Panc1 (cell line): ENCODE results near the gene JAM2. TPM values are rescaled to one million over a fixed set of nuclear protein-coding genes. Genes with fewer than 3 reads are reported as not detected.

Experiments
- ATAC-seq: fragments of 200-7000 bp; cut with Tn5 transposase; 2 replicates; pipeline ENCODE4 v1.9.1; 2020; ENCODE audit warnings: mild to moderate bottlenecking, moderate library complexity
- BruUV-seq: library from RNA; stranded (reverse); fragments of 400-500 nt; replicated peaks from 2 replicates; lab custom pipeline; 2021; lab: Mats Ljungman, UMichigan
- CTCF ChIA-PET: fragments of 300-600 bp; sonication (Branson Sonifier 250); formaldehyde crosslinking; loops from one replicate; lab custom pipeline; 2022; ENCODE audit warnings: antibody characterized with exemption; lab: Charles Lee
- POLR2A ChIA-PET: fragments of 300-600 bp; sonication (Branson Sonifier 250); formaldehyde crosslinking; loops from one replicate; lab custom pipeline; 2022; ENCODE audit warnings: antibody characterized with exemption; lab: Charles Lee
- DNase-seq: peaks from one replicate; pipeline ENCODE4 v3.0.0-alpha.2; 2010; ENCODE audit warnings: low read depth, low spot score
- H3K27ac ChIP-seq: 2 replicates; pipeline ENCODE4 v1.5.1; 2011; ENCODE audit warnings: mild to moderate bottlenecking, low read length, inconsistent platforms
- H3K27me3 ChIP-seq: fragments of 200-500 bp; sonication (Bioruptor generic); 2 replicates; pipeline ENCODE4 v1.6.0; 2014; ENCODE audit warnings: low read length, inconsistent platforms; ENCODE audit not compliant: control insufficient read depth, insufficient read depth
- H3K36me3 ChIP-seq: fragments of 200-500 bp; sonication (Bioruptor generic); 2 replicates; pipeline ENCODE4 v1.5.1; 2014; ENCODE audit warnings: inconsistent platforms, mild to moderate bottlenecking, low read length, moderate library complexity; ENCODE audit not compliant: control insufficient read depth, insufficient read depth
- H3K4me1 ChIP-seq: 2 replicates; pipeline ENCODE4 v1.5.1; 2011; ENCODE audit warnings: inconsistent platforms, mild to moderate bottlenecking, low read length, moderate library complexity; ENCODE audit not compliant: control insufficient read depth, insufficient read depth
- H3K4me3 ChIP-seq, 2 experiments: 2 replicates each; pipeline ENCODE4 v1.5.1; 2011 to 2012; ENCODE audit warnings: low read depth in 2 of 2, low read length in 2 of 2, mild to moderate bottlenecking in 2 of 2, inconsistent platforms in 1 of 2, moderate library complexity in 1 of 2
- H3K9me3 ChIP-seq: fragments of 200-500 bp; sonication (Bioruptor generic); 2 replicates; pipeline ENCODE4 v1.5.1; 2014; ENCODE audit warnings: low read depth, mild to moderate bottlenecking, inconsistent platforms, low read length, moderate library complexity; ENCODE audit not compliant: control insufficient read depth, insufficient read depth
- POLR2AphosphoS5 ChIP-seq: IDR thresholded peaks from 2 replicates; pipeline ENCODE4 v1.6.1; 2012; ENCODE audit warnings: mild to moderate bottlenecking, low read depth, low read length, moderate library complexity
- REST ChIP-seq, 2 experiments: IDR thresholded peaks; 2 replicates each; pipeline ENCODE4 v1.6.1; 2011 to 2012; ENCODE audit warnings: low read depth in 2 of 2, control low read depth in 1 of 2, low read length in 1 of 2, mild to moderate bottlenecking in 1 of 2, moderate library complexity in 1 of 2; ENCODE audit not compliant: insufficient read depth in 1 of 2
- SIN3A ChIP-seq: IDR thresholded peaks from 2 replicates; pipeline ENCODE4 v1.6.1; 2012; ENCODE audit warnings: low read depth, mild to moderate bottlenecking, low read length, moderate library complexity, borderline replicate concordance; ENCODE audit not compliant: insufficient read depth
- TCF7L2 ChIP-seq: IDR thresholded peaks from 2 replicates; pipeline ENCODE4 v1.6.1; 2011; ENCODE audit warnings: mild to moderate bottlenecking, low read depth, low read length, inconsistent platforms
- in situ Hi-C: cut with HindIII; loops from 2 replicates; pipeline ENCODE4 v1.10.0; 2016; ENCODE audit warnings: low sequenced_read_pairs, low pct_unique_long_range_greater_than_20kb
- intact Hi-C: fragments of 100-400 bp; cut with micrococcal nuclease; formaldehyde crosslinking; loops from one replicate; pipeline ENCODE4 v1.10.0; 2022; ENCODE audit not compliant: unreplicated experiment
- total RNA-seq: library from RNA; stranded (reverse); gene quantifications from one replicate; pipeline ENCODE4 v1.2.1, GENCODE V29; 2021; ENCODE audit not compliant: unreplicated experiment
- TF ChIP-seq, protein P1 (sequence below): fragments of 450-650 bp; IDR thresholded peaks from 2 replicates; pipeline ENCODE4 v1.5.1; 2017; ENCODE audit warnings: mild to moderate bottlenecking

Gene JAM2
- total RNA-seq, 1 experiment from 2014 or later = 0.21 TPM

- CTCF ChIA-PET = no interaction called here
- Histone ChIP-seq H3K27ac (no peak overlapping the region), H3K4me3 (no peak overlapping the region), H3K4me1 (peaks cover 3% of the 10 kb centered on the region; the same call in 1 of the 2 replicates), H3K9me3 (no peaks in the 10 kb centered on the region), H3K36me3 (no peaks in the 10 kb centered on the region), H3K27me3 (peaks cover 7% of the 10 kb centered on the region; the same call in 1 of the 2 replicates)
- intact Hi-C loops = no loop called here
- no peak for TF ChIP-seq TCF7L2
- TF ChIP-seq, protein P1, sequence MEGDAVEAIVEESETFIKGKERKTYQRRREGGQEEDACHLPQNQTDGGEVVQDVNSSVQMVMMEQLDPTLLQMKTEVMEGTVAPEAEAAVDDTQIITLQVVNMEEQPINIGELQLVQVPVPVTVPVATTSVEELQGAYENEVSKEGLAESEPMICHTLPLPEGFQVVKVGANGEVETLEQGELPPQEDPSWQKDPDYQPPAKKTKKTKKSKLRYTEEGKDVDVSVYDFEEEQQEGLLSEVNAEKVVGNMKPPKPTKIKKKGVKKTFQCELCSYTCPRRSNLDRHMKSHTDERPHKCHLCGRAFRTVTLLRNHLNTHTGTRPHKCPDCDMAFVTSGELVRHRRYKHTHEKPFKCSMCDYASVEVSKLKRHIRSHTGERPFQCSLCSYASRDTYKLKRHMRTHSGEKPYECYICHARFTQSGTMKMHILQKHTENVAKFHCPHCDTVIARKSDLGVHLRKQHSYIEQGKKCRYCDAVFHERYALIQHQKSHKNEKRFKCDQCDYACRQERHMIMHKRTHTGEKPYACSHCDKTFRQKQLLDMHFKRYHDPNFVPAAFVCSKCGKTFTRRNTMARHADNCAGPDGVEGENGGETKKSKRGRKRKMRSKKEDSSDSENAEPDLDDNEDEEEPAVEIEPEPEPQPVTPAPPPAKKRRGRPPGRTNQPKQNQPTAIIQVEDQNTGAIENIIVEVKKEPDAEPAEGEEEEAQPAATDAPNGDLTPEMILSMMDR = no peak
- TF ChIP-seq REST (IDR thresholded peaks at IDR 0.05; ENCODE audit: insufficient read depth in 1 of 2, low read depth in 2 of 2, low read length in 1 of 2) = no peak
- no peak for TF ChIP-seq SIN3A
- TF ChIP-seq POLR2AphosphoS5 = no peak
- POLR2A ChIA-PET = no interaction called here
- ATAC-seq (no peak), DNase-seq (no peak)
- no TSS peak for BruUV-seq
- in situ Hi-C loops = no loop called here
Observed at GRCh38 chr21:25635310-25635709, 3.7 kb upstream of the JAM2 start.

- intact Hi-C loops (no loop called here), in situ Hi-C loops (no loop called here)
- no peak for DNase-seq
- no peaks in the 10 kb centered on the region for H3K36me3 ChIP-seq
- no TSS peak for BruUV-seq
- peaks cover 11% of the 10 kb centered on the region for H3K27me3 ChIP-seq
- TF ChIP-seq TCF7L2 = no peak
- CTCF ChIA-PET = no interaction called here
- POLR2A ChIA-PET = no interaction called here
- H3K4me3 ChIP-seq = no peak overlapping the region
- H3K27ac ChIP-seq = no peak overlapping the region
- H3K9me3 ChIP-seq = no peaks in the 10 kb centered on the region
- peaks cover 3% of the 10 kb centered on the region; the same call in 1 of the 2 replicates for H3K4me1 ChIP-seq
- ATAC-seq = no peak
Observed at GRCh38 chr21:25636727-25637126, 2.3 kb upstream of the JAM2 start.

DNA sequence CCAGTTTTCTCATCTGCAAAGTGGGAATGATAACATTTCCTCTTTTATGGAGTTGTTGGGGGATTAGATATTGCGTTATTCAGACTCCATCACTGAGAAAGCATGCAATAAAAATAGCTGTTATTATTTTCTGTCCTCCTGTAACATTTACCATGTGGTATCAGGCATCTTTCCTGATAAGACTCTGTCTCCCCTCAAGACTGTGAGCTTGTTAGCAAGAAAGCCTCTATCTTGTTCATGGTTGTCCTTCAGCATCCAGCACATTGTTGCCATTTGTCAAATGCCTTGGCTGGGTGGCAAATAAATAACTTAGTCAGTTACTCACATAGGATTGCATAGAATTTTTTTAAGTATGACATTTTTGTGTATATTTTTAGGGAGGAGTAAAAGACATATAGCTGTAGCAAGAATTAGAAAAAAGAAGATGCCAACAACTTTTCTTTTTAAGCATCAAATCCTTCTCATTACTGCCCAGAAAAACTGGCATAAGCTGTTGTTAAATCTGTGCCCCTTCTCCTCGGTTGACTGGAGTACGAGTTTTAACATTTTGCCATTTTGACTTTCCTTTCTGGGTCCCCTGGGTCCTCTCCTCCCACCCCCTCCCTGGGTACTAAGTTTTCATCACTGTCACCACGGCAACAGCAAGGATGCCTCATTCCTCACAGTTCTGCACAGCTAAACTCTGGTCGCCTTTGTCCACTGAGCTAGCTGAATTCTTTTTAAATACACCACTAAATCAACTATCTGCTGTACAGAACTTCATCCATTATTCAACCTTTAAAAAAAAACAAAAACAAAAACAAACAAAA is 1.0 kb upstream of the JAM2 start:
- CTCF ChIA-PET = no interaction called here
- no TSS peak for BruUV-seq
- no peak overlapping the region for H3K27ac ChIP-seq
- peaks cover 12% of the 10 kb centered on the region for H3K27me3 ChIP-seq
- ATAC-seq (no peak), DNase-seq (no peak)
- no peaks in the 10 kb centered on the region for H3K9me3 ChIP-seq
- H3K4me1 ChIP-seq = peaks cover 3% of the 10 kb centered on the region; the same call in 1 of the 2 replicates
- no peaks in the 10 kb centered on the region for H3K36me3 ChIP-seq
- no peak for TF ChIP-seq POLR2AphosphoS5
- POLR2A ChIA-PET = no interaction called here
- in situ Hi-C loops (no loop called here), intact Hi-C loops (no loop called here)
- H3K4me3 ChIP-seq = no peak overlapping the region
